Myocyte (in vitro differentiated cells): ENCODE data around the gene KCNIP4. TPM values are rescaled to one million over a fixed set of nuclear protein-coding genes. Genes with fewer than 3 reads are reported as not detected.
A peak's percentile ranks its signal among the peaks of the same experiment; 100 is the strongest.
"Not testable (repeated sequence)": the region's sequence is repeated elsewhere in the genome, so short reads cannot be mapped to it uniquely, and the experiment has no call there.

Source experiments
- DNase-seq: peaks from one replicate; pipeline ENCODE4 v3.0.0-alpha.2; 2012; ENCODE audit warnings: low read depth
- polyA plus RNA-seq: library from polyadenylated mRNA; unstranded; fragments of >200 nt; gene quantifications from one replicate; pipeline ENCODE4 v1.2.1, GENCODE V29; 2012; ENCODE audit warnings: missing spikeins
- total RNA-seq: library from RNA; depleted of rRNA; stranded (reverse); fragments of >200 nt; gene quantifications from 2 replicates; pipeline ENCODE4 v1.2.3, GENCODE V29; 2014

KCNIP4 gene
- total RNA-seq: not detected in 2 replicates
- 0.30 TPM for polyA plus RNA-seq

DNA sequence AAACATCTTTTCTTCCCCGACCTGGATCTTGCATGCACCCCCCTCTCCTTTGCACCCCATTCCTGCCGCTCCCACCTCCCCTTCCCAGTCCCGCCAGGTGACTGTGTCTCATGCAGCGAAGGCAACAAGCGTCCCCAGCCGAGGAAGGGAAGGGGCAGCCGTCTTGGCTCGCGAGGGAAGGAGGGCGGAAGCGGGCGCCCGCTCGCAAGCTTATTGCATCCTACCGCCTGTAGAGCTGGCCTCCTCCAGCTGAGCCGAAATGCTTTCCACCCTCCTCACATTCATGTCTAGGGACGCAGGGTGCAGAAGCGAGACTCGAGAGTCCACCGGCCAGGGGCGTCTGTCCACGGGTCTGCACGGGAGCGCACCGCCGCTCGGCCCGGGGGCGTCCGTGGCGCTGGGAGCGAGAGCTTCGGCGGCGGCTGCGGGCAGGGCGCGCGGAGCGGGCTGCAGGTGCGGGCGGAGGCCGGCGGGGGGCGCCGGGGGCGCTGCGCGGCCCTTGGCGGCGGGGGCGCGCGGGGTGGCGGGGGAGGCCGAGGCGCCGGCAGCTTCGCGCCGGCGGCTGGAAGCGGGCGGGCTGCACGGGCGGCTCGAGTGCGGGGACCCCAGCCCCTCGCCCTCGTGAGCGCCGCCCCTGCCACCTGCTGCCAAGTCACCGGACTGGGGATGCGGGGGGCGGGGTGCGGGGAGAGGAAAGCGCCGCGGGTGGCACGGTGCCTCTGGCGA, at the start of gene KCNIP4:
Gene KCNIP4, minus strand, starts transcription at position 426 of the 726 bp plus-strand sequence.
- DNase-seq: peak; percentile 28

- DNase-seq: not testable (repeated sequence)
These were observed 48.0 kb upstream of the KCNIP4 start for GRCh38 chr4:21996618-21997017.

GRCh38 chr4:21992330-21992729, 43.8 kb upstream of the KCNIP4 start:
- peak; percentile 12 for DNase-seq

DNA sequence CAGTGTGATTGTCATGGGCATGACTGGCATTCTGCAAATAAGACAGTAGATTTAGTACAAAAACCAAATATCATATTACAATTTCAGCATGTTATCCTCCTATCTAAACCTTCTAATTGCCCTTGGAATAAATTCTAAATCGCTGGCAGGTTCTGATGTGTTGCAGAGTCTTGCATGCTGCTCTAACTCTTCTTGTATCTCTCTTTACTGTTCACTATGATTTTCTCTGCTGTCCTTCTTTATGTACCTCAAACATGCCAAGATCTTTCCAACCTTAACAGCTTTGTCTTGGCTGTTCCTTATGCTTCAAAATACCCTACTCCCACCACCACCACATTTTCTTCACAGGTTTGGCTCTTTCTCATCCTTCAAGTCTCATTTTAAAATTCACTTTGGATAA, 43.0 kb upstream of the KCNIP4 start:
- DNase-seq: no peak

DNA sequence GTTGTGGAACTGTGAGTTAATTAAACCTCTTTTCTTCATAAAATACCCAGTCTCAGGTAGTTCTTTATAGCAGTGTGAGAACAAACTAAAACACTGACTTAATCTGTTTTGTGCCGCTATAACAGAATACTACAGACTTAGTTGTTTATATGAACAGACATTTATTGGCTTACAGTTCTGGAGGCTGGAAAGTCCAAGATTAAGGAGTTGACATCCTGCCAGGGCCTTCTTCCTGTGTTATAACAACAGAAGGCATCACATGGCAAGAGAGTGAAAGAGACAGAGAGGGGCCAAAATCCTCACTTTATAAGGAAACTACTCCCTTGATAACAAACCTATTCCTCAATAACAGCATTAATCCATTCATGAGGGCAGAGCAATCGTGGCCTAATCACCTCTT, 42.5 kb upstream of the KCNIP4 start:
- DNase-seq: peak; percentile 18

GRCh38 chr4:21989351-21989750, 40.8 kb upstream of the KCNIP4 start:
- no peak for DNase-seq

DNA sequence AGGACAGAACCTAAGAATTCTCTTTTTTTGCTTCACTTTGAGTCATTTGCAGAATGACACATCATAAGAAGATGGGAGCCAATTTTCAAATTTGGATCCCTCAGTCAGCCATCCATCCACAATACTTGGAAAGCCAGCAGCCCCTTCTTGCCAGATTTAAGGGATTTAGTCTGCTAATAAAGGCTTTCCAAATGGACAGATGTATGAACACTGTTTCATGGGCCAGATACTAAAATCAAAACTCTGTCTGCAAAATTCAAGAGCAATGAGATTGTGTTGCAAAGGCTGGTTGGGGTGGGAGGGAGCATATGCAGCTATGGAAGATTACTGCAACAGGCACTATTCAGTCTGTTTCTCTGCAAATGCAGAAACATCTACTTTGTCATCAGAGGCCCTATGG, 37.7 kb upstream of the KCNIP4 start:
- DNase-seq: no peak

DNA sequence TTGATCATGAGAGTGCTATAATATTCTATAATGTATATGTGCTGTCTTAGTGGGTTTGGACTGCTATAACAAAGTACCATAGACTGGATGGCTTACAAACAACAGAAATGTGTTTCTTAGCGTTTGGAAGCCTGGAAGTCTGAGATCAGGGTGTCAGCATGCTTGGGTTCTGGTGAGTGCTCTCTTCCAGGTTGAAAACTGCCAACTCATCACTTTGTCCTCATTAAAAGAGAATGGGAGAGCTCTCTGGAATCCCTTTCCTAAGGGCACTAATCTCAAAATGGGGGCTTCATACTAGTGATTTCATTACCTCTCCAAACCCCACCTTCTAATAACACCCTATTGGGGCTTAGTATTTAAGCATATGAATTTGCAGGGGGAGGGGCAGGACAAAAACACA, 33.5 kb upstream of the KCNIP4 start:
- no peak for DNase-seq

GRCh38 chr4:21979196-21979595, 30.6 kb upstream of the KCNIP4 start:
- DNase-seq: no peak

GRCh38 chr4:21976166-21976565, 27.6 kb upstream of the KCNIP4 start:
- peak; percentile 50 for DNase-seq

DNA sequence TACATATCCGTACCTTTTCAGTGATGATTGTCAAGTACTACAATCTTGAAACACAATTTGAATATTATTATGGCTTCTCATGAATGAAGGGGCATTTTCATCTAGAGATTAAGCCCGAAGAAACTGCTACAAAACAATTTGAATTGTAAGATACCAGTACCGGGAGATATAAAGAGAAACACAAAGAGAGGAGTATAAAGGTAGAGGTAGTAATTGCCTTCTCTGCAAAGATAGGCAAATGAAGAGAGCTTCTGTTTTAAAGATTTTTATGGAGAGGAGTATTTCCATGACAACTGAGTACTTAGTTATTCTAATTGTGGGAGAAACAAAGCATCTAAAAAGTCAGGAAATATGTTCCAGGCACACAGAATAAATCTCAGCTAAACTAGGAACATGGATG, 25.3 kb upstream of the KCNIP4 start:
- DNase-seq: no peak

- no peak for DNase-seq
These were observed 16.3 kb upstream of the KCNIP4 start for GRCh38 chr4:21964762-21965319.

- DNase-seq: no peak
These were observed 14.1 kb upstream of the KCNIP4 start for GRCh38 chr4:21962691-21963090.

GRCh38 chr4:21960793-21961192, 12.2 kb upstream of the KCNIP4 start:
- no peak for DNase-seq

DNA sequence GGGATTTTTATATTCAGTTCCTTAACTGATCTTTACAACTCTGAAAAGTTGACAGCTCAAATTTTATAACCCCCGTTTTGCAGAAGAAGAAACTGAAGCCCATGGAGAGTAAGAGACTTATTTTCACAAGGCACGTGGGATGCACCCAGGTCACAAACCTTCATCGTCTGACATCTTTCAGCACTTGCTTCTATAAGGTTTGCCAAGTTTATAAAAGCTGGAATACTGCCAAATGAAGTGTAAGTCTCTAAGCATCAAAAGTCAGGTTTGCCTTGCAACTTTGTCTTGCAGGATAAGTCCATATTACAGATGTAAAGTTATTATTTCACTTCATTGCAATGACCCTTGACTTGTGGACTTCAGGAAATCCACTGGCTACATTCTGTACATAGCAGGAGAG, 6.3 kb upstream of the KCNIP4 start:
- DNase-seq: no peak

DNA sequence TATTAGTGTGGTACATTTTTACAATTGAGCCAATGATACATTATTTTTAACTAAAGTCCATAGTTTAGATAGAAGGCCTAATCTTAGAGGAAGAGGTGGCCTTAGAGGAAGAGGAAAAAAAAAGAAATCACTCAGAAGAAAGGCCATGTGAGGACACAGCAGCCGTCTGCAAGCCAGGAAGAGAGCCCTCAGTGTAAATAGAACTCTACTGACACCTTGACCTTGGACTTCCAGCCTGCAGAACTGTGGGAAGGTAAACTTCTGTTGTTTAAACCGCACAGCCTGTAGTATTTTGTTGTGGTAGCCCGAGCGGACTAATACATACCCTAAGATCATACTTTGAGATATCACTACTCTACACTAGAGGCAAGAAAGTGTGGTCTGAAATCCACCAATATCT, 5.1 kb upstream of the KCNIP4 start:
- no peak for DNase-seq

- DNase-seq: no peak
These were observed 4.0 kb upstream of the KCNIP4 start for GRCh38 chr4:21952549-21952948.

DNA sequence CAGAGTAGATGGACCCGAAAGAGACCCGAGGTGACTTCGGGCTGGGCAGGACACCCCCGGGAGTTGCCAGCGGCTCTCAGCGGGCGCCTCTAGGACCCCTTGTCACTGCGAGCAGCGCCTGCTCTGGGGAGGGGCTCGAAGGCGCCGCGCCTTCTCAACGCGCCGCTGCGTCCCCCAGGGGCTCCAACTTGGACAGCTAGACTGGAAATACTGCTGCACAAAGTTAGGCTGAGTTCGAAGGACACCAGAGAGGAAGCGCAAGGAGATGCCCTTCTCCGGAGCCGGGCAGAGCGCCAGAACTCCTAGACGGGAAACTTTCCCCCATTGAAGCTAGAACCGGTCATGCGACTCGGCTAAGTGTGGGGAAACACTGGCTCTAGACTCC, 493 bp upstream of the KCNIP4 start:
- DNase-seq: no peak

GRCh38 chr4:21947791-21948346, 703 bp downstream of the KCNIP4 start:
- no peak for DNase-seq

- DNase-seq: no peak
These were observed 1.7 kb downstream of the KCNIP4 start for GRCh38 chr4:21946858-21947257.

- no peak for DNase-seq
These were observed 26.9 kb downstream of the KCNIP4 start for GRCh38 chr4:21921526-21922180.

- DNase-seq: peak; percentile 78
These were observed 32.8 kb downstream of the KCNIP4 start for GRCh38 chr4:21915761-21916160.
